NB4 (cell line): ENCODE data around the gene MAP3K9.

Experiments used
- DNase-seq: peaks from one replicate; pipeline ENCODE4 v3.0.0; 2010; ENCODE audit warnings: low read depth
- H3K4me3 ChIP-seq: one replicate; pipeline ENCODE4 v1.5.1; 2011; ENCODE audit warnings: mild to moderate bottlenecking, low read depth, low read length, moderate library complexity
- MYC ChIP-seq: IDR thresholded peaks from 2 replicates; pipeline ENCODE4 v1.6.1; 2011; ENCODE audit warnings: low read depth, low read length
- POLR2A ChIP-seq: IDR thresholded peaks from 2 replicates; pipeline ENCODE4 v1.6.1; 2011; ENCODE audit warnings: mild to moderate bottlenecking; ENCODE audit not compliant: insufficient read length; ENCODE audit errors: extremely low read depth
- TF ChIP-seq, protein P1 (sequence below): IDR thresholded peaks from 2 replicates; pipeline ENCODE4 v1.6.1; 2011; ENCODE audit warnings: low read depth, low read length
- TF ChIP-seq, protein P2 (sequence below): IDR thresholded peaks from one replicate; pipeline ENCODE4 v1.5.1; 2012; ENCODE audit warnings: low read depth, low read length

Gene MAP3K9

DNA sequence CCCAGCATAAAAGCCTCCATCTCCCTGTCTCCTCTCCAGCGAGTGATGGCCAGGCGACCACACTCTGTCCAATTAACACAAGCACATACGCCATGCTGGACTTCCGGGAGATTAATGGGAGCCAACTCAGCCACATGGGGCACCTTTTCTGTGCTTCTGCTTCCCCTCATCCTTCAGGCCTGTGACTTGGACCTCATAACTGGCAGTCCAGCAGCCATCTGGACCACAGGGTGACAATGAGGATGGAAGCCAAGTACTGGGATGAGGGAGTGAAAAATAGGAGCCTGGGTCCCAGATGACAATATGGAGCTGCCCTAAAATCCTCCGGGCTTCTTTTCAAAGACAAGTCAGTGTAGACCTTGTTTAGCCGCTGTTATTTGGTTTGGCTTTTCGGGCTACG, 12.8 kb downstream of the MAP3K9 start:
- TF ChIP-seq POLR2A (no peak), MYC (no peak)
- TF ChIP-seq, protein P1, sequence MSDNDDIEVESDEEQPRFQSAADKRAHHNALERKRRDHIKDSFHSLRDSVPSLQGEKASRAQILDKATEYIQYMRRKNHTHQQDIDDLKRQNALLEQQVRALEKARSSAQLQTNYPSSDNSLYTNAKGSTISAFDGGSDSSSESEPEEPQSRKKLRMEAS: no peak
- TF ChIP-seq, protein P2, sequence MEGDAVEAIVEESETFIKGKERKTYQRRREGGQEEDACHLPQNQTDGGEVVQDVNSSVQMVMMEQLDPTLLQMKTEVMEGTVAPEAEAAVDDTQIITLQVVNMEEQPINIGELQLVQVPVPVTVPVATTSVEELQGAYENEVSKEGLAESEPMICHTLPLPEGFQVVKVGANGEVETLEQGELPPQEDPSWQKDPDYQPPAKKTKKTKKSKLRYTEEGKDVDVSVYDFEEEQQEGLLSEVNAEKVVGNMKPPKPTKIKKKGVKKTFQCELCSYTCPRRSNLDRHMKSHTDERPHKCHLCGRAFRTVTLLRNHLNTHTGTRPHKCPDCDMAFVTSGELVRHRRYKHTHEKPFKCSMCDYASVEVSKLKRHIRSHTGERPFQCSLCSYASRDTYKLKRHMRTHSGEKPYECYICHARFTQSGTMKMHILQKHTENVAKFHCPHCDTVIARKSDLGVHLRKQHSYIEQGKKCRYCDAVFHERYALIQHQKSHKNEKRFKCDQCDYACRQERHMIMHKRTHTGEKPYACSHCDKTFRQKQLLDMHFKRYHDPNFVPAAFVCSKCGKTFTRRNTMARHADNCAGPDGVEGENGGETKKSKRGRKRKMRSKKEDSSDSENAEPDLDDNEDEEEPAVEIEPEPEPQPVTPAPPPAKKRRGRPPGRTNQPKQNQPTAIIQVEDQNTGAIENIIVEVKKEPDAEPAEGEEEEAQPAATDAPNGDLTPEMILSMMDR: no peak
- no peak overlapping the region for H3K4me3 ChIP-seq
- no peak for DNase-seq

DNA sequence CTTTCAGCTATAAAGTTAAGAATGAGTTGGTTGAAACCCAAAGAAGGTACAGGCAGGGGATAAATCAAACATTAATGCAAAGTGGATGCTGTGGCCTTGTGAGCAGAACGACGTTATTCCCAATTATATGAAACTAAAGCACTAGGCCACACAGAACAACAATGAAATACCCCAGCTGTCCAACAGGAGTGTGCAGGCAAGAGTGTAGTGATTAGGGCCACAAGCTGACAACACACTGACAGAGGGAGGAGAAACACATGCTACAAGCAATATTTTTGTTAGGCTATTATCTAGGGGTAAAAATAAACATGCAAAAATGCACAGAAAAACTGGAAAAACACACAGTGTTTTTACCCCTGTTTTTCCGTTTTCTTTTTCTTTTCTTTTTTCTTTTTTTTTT, 15.0 kb downstream of the MAP3K9 start:
- no peak for DNase-seq
- H3K4me3 ChIP-seq: no peak overlapping the region
- TF ChIP-seq MYC (no peak), POLR2A (no peak)
- TF ChIP-seq, protein P1: no peak
- TF ChIP-seq, protein P2: no peak

DNA sequence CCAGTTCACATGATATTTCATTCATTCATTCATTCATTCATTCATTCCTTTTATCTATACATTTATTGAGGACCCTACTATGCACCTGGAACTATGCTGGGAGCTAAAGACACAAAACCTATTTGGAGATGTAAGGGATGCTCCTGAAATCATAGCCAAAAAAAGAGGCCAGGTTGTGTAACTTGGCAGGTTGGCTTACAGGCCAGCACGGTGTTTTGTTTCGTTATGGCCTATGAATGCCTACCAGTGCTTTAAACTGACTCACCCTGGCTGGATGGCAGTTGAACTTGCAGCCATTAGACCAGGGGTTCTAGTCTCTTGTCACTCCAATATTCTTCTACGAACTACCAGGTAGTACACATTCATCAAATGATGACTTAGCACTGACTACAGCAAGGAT, 15.7 kb downstream of the MAP3K9 start:
- no peak for DNase-seq
- no peak overlapping the region for H3K4me3 ChIP-seq
- TF ChIP-seq MYC: no peak
- TF ChIP-seq, protein P1: no peak
- TF ChIP-seq, protein P2: no peak
- TF ChIP-seq POLR2A: no peak

DNA sequence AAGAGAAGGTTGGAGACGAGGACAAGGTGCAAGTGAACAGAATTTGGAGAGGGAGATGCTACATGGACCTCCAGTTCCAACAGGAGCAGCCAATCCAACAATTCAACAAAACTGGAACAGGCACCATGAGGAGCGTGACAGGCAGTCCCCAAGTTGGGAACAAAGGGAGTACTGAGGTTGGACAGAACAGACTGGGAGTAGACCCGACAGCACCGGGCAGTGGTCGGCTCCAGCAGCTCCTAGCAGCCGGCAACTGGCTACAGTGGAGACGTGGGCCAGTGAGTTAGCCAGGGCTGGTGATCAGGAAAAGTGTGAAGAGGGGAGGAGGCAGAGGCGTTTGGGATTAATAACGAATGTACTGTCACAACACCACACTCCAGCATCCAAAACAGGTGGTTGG, 16.4 kb downstream of the MAP3K9 start:
- no peak overlapping the region for H3K4me3 ChIP-seq
- DNase-seq: no peak
- TF ChIP-seq MYC (no peak), POLR2A (no peak)
- TF ChIP-seq, protein P1: no peak
- TF ChIP-seq, protein P2: no peak

DNA sequence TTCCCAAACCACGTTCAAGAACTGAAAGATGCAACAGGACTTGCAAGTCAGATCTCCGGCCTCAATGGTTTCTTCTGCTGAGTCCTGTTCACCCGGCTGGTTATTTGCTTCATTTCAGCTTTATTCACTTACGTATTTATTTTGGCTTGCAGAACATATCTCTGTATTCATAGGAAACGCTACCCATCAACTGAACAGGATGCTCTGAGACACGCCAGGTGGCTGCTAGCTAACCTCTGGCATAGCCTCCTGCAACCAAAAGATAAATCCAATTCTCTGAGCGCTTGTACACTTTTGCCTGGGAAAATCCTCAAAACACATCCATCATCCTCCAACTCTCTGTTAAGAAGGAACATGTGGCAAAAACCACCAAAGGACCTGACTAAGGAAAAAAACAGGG, 17.3 kb downstream of the MAP3K9 start:
- no peak overlapping the region for H3K4me3 ChIP-seq
- TF ChIP-seq MYC (no peak), POLR2A (no peak)
- TF ChIP-seq, protein P1: no peak
- TF ChIP-seq, protein P2: no peak
- no peak for DNase-seq

DNA sequence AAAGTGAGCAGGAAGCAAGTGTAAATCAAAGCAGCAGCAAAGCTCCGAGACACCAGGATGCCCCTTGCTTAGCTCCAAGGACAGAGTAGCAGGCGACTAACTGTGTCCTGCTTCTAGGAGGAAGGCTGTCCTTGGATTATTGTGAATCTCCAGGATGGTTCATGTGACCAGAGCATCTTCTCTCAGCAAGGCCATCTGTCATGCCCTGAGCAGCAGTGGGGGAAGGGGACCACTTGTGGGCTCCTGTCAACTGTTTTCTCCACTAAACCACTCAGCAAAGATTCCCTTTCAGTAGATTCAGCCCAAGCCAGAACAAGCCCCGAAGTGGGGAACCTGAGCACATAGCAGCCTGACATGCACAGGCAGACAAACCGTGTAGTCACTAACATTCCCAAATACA, 19.4 kb downstream of the MAP3K9 start:
- TF ChIP-seq, protein P2: no peak
- TF ChIP-seq POLR2A (no peak), MYC (no peak)
- TF ChIP-seq, protein P1: no peak
- DNase-seq: no peak
- H3K4me3 ChIP-seq: no peak overlapping the region
